A673 (cell line): ENCODE measurements around the gene AFAP1. TPM values are rescaled to one million over a fixed set of nuclear protein-coding genes. Genes with fewer than 3 reads are reported as not detected.

Source experiments
- BruUV-seq: library from RNA; stranded (reverse); fragments of 400-500 nt; replicated peaks from 2 replicates; lab custom pipeline; 2021; lab: Mats Ljungman, UMichigan
- CTCF ChIA-PET: fragments of 300-600 bp; sonication (Branson Sonifier 250); formaldehyde crosslinking; loops from one replicate; lab custom pipeline; 2022; ENCODE audit warnings: antibody characterized with exemption; lab: Charles Lee
- POLR2A ChIA-PET: fragments of 300-600 bp; sonication (Branson Sonifier 250); formaldehyde crosslinking; loops from one replicate; lab custom pipeline; 2022; ENCODE audit warnings: antibody characterized with exemption; ENCODE audit not compliant: low non-redundant PET; lab: Charles Lee
- DNase-seq: peaks from one replicate; pipeline ENCODE4 v3.0.0-alpha.2; 2015; ENCODE audit warnings: low spot score
- H3K27ac ChIP-seq: fragments of 200-600 bp; sonication (generic); 2 replicates; pipeline ENCODE4 v1.5.1; 2016; ENCODE audit warnings: mixed run types, low read depth, mild to moderate bottlenecking, mixed read lengths, antibody characterized with exemption, low read length; ENCODE audit not compliant: poor library complexity, severe bottlenecking
- H3K27me3 ChIP-seq: fragments of 200-600 bp; sonication (generic); replicated peaks from 2 replicates; pipeline ENCODE4 v1.6.1; 2017; ENCODE audit warnings: mixed run types, low read depth, mild to moderate bottlenecking, mixed read lengths, antibody characterized with exemption, low read length; ENCODE audit not compliant: insufficient read depth, poor library complexity
- H3K36me3 ChIP-seq: fragments of 200-600 bp; sonication (generic); 2 replicates; pipeline ENCODE4 v1.6.1; 2016; ENCODE audit warnings: mixed run types, mild to moderate bottlenecking, mixed read lengths, antibody characterized with exemption, low read length; ENCODE audit not compliant: insufficient read depth, poor library complexity, severe bottlenecking
- H3K4me1 ChIP-seq: fragments of 200-600 bp; sonication (generic); 2 replicates; pipeline ENCODE4 v1.6.1; 2017; ENCODE audit warnings: mixed run types, mild to moderate bottlenecking, mixed read lengths, antibody characterized with exemption, low read length; ENCODE audit not compliant: insufficient read depth, poor library complexity, severe bottlenecking
- H3K4me3 ChIP-seq: fragments of 200-600 bp; sonication (generic); 2 replicates; pipeline ENCODE4 v1.5.1; 2016; ENCODE audit warnings: low read depth, mixed run types, mild to moderate bottlenecking, mixed read lengths, low read length; ENCODE audit not compliant: poor library complexity, severe bottlenecking
- H3K9me3 ChIP-seq: fragments of 200-600 bp; sonication (generic); 2 replicates; pipeline ENCODE4 v1.6.1; 2016; ENCODE audit warnings: mixed run types, low read depth, mild to moderate bottlenecking, mixed read lengths, antibody characterized with exemption, low read length; ENCODE audit not compliant: poor library complexity, severe bottlenecking
- CTCF ChIP-seq: fragments of 300-800, 200-600 bp; sonication (generic); conservative IDR thresholded peaks from 2 replicates; pipeline ENCODE4 v1.5.1; 2017; ENCODE audit warnings: low read depth, mild to moderate bottlenecking, antibody characterized with exemption, low read length, moderate library complexity, mixed read lengths
- EZH2 ChIP-seq: fragments of 200-600 bp; sonication (generic); IDR thresholded peaks from 2 replicates; pipeline ENCODE4 v1.6.1; 2017; ENCODE audit warnings: borderline replicate concordance, low read depth, mild to moderate bottlenecking, mixed read lengths, antibody characterized with exemption, low read length; ENCODE audit not compliant: poor library complexity, severe bottlenecking
- intact Hi-C: fragments of 100-400 bp; cut with micrococcal nuclease; formaldehyde crosslinking; loops from one replicate; pipeline ENCODE4 v1.10.0; 2022; ENCODE audit not compliant: unreplicated experiment
- total RNA-seq: library from RNA; stranded (reverse); gene quantifications from 2 replicates; pipeline ENCODE4 v1.2.3, GENCODE V29; 2021

The AFAP1 gene
- total RNA-seq, 1 experiment from 2014 or later, result 42.6 TPM

DNA sequence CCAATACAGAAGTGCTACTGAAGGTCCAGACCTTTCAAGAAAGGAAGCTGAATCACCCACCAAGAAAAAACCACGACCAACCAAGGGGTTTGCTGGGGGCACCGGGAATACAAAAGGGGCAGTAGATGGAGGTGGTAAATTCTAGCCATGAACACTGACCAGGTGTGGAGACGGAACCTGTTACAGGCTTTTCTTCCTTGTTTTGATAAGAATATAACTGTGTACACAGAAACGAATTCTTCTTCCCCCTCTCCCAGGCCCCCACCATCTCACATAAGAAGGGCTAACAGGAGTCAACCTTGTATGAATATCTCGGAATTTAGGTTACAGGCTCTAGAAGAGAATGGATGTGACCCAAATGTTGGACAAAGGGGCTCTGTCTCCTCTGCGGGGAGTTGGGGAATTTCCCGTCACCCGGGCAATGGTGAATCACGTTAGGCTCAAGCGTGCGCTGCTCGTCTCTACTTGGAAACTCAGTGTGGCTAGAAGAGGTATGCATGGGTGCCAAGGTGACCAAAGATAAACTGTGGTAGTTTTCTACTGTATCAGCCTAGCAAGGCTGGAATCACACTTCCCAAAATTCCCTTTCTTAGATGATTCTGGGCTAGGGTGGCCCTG lies 87.0 kb downstream of the AFAP1 start:
- ChIA-PET CTCF (no interaction called here), POLR2A (no interaction called here)
- no peak overlapping the region for H3K27ac ChIP-seq
- no peaks in the 10 kb centered on the region for H3K9me3 ChIP-seq
- no peak for DNase-seq
- peaks cover 19% of the 10 kb centered on the region for H3K36me3 ChIP-seq
- TF ChIP-seq EZH2 (no peak), CTCF (no peak)
- H3K4me3 ChIP-seq, result no peak overlapping the region
- BruUV-seq, result no TSS peak
- H3K27me3 ChIP-seq, result no peaks in the 10 kb centered on the region
- H3K4me1 ChIP-seq, result peaks cover 15% of the 10 kb centered on the region
- intact Hi-C loops, result no loop called here

GRCh38 chr4:7850489-7850888 lies 89.2 kb downstream of the AFAP1 start:
- intact Hi-C loops, result no loop called here
- peaks cover 19% of the 10 kb centered on the region for H3K36me3 ChIP-seq
- TF ChIP-seq CTCF (no peak; the same call in 1 of the 2 replicates), EZH2 (no peak)
- CTCF ChIA-PET, result no interaction called here
- POLR2A ChIA-PET, result no interaction called here
- H3K4me1 ChIP-seq, result no peaks in the 10 kb centered on the region
- no peak for DNase-seq
- BruUV-seq, result no TSS peak
- H3K9me3 ChIP-seq, result no peaks in the 10 kb centered on the region
- no peaks in the 10 kb centered on the region for H3K27me3 ChIP-seq
- no peak overlapping the region for H3K4me3 ChIP-seq
- H3K27ac ChIP-seq, result no peak overlapping the region

DNA sequence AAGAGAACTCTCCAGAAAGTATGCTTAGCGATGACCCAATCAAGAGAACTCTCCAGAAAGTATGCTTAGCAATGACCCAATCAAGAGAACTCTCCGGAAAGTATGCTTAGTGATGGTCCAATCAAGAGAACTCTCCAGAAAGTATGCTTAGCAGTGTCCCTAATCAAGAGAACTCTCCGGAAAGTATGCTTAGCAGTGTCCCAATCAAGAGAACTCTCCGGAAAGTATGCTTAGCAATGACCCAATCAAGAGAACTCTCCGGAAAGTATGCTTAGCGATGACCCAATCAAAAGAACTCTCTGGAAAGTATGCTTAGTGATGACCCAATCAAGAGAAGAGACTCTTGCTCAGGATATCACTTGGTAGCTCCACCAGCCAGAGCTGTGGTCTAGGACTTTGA lies 92.5 kb downstream of the AFAP1 start:
- Histone ChIP-seq H3K36me3 (peaks cover 8% of the 10 kb centered on the region), H3K27ac (no peak overlapping the region), H3K4me3 (no peak overlapping the region), H3K4me1 (peaks cover 3% of the 10 kb centered on the region), H3K27me3 (no peaks in the 10 kb centered on the region), H3K9me3 (no peaks in the 10 kb centered on the region)
- DNase-seq, result no peak
- intact Hi-C loops, result no loop called here
- no peak for TF ChIP-seq CTCF
- no peak for TF ChIP-seq EZH2
- BruUV-seq, result no TSS peak
- CTCF ChIA-PET, result no interaction called here
- POLR2A ChIA-PET, result no interaction called here
